ENCODE results near the gene RGS7BP. TPM values are rescaled to one million over a fixed set of nuclear protein-coding genes. Genes with fewer than 3 reads are reported as not detected.

Gene RGS7BP
- polyA plus RNA-seq, 3 donors = not detected

DNA sequence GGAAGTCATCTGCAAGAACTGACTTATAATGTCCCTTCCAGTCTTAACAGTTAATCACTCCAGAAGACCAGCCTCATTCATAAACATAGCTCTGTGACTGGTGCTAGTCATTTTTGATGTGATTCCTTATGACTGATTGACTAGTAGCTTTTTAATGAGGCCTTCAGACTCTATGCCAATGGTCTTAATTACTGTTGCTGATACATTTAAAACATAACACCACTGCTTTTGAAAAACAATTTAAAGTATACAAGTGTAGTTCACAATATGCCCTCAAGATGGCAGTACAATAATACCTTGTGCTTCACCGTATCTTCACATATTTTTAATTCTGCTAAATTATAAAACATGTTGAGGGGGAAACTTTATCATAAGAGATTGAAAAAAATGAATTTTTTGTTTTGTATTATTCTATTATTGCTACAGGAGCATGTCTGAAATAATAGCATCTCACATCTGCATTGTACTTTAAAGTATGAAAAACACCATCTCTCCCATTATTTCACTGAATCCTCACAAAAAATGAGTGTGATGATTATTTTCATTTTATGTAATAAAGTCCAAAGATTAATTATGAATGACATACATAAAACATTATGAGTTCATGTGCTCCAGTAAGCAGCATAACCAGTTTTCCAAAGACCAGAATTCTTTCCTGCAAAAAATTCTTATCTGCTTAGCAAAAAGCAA lies 129.3 kb downstream of the RGS7BP start:
- peak in 2 of 3 donors; percentile 8 to 25 for DNase-seq
- no peaks in the 10 kb centered on the region for H3K9me3 ChIP-seq (replicated peaks in 1 of 2; ENCODE audit: control insufficient read depth in 1 of 2, insufficient read depth in 1 of 2, low read length in 2 of 2)
- no peaks in the 10 kb centered on the region for H3K27me3 ChIP-seq (ENCODE audit: control insufficient read depth in 2 of 2, insufficient read depth in 2 of 2, low read length in 2 of 2)
- H3K36me3 ChIP-seq (replicated peaks in 1 of 2; ENCODE audit: control insufficient read depth in 1 of 2, insufficient read depth in 2 of 2, low read length in 2 of 2) = no peaks in the 10 kb centered on the region
- H3K27me3 Mint-ChIP-seq (ENCODE audit: low read depth in 3 of 3) = peaks cover 1 to 9% (median 4%) of the 10 kb centered on the region in 3 donors
- TF ChIP-seq CTCF (IDR thresholded peaks at IDR 0.05) = peak; percentile 89
- H3K4me1 Mint-ChIP-seq = peaks cover 6% of the 10 kb centered on the region
- no CpG with 5 or more reads among the region's 1 CpG for WGBS (ENCODE audit: insufficient coverage)
- intact Hi-C loops (cut with micrococcal nuclease) = loop anchor here (5.0 kb wide), 2 partner anchors 147 to 152 kb away; no protein-coding TSS in a partner anchor
- H3K4me3 ChIP-seq (replicated peaks in 1 of 3; ENCODE audit: low read depth in 2 of 3, low read length in 3 of 3) = no peak overlapping the region
- H3K4me1 ChIP-seq (ENCODE audit: control insufficient read depth in 1 of 2, insufficient read depth in 2 of 2, low read length in 2 of 2) = peaks cover 4 to 7% of the 10 kb centered on the region in 2 donors
- no peaks in the 10 kb centered on the region for H3K9me3 Mint-ChIP-seq
- H3K4me3 Mint-ChIP-seq = no peak overlapping the region
- no peak overlapping the region for H2AFZ ChIP-seq (ENCODE audit: insufficient read depth, low read depth, low read length, poor library complexity, severe bottlenecking)
- H3K79me2 ChIP-seq (ENCODE audit: insufficient read depth, low read length) = no peaks in the 10 kb centered on the region
- H4K20me1 ChIP-seq (ENCODE audit: insufficient read depth, low read length) = no peaks in the 10 kb centered on the region
- no peak overlapping the region for H3K27ac ChIP-seq (ENCODE audit: low read depth in 1 of 2, low read length in 2 of 2)
- no peak overlapping the region for H3K9ac ChIP-seq (ENCODE audit: insufficient read depth, low read length, poor library complexity, severe bottlenecking)
- no peaks in the 10 kb centered on the region for H3K36me3 Mint-ChIP-seq
- H3K27ac Mint-ChIP-seq = no peak overlapping the region
- H3K4me2 ChIP-seq (replicated peaks; ENCODE audit: extremely low read depth, low read length, poor library complexity, severe bottlenecking) = no peak overlapping the region

- peaks cover 6% of the 10 kb centered on the region for H3K4me1 Mint-ChIP-seq
- no peaks in the 10 kb centered on the region for H3K9me3 Mint-ChIP-seq
- Histone ChIP-seq H3K9ac (ENCODE audit: insufficient read depth, low read length, poor library complexity, severe bottlenecking) (peak overlapping the region; percentile 48), H3K27me3 (ENCODE audit: control insufficient read depth in 2 of 2, insufficient read depth in 2 of 2, low read length in 2 of 2) (no peaks in the 10 kb centered on the region), H3K4me3 (replicated peaks in 1 of 3; ENCODE audit: low read depth in 2 of 3, low read length in 3 of 3) (no peak overlapping the region), H3K4me1 (ENCODE audit: control insufficient read depth in 1 of 2, insufficient read depth in 2 of 2, low read length in 2 of 2) (peaks cover 4 to 7% of the 10 kb centered on the region in 2 donors), H3K27ac (ENCODE audit: low read depth in 1 of 2, low read length in 2 of 2) (no peak overlapping the region), H3K36me3 (replicated peaks in 1 of 2; ENCODE audit: control insufficient read depth in 1 of 2, insufficient read depth in 2 of 2, low read length in 2 of 2) (no peaks in the 10 kb centered on the region), H3K4me2 (replicated peaks; ENCODE audit: extremely low read depth, low read length, poor library complexity, severe bottlenecking) (no peak overlapping the region), H3K9me3 (replicated peaks in 1 of 2; ENCODE audit: control insufficient read depth in 1 of 2, insufficient read depth in 1 of 2, low read length in 2 of 2) (no peaks in the 10 kb centered on the region), H2AFZ (ENCODE audit: insufficient read depth, low read depth, low read length, poor library complexity, severe bottlenecking) (peak overlapping the region; percentile 36), H3K79me2 (ENCODE audit: insufficient read depth, low read length) (no peaks in the 10 kb centered on the region), H4K20me1 (ENCODE audit: insufficient read depth, low read length) (no peaks in the 10 kb centered on the region)
- DNase-seq = peak; percentile 3 to 22 (median 6)
- no peak for TF ChIP-seq CTCF (IDR thresholded peaks at IDR 0.05)
- intact Hi-C loops (cut with micrococcal nuclease) = loop anchor here (5.0 kb wide), 2 partner anchors 145 to 150 kb away; no protein-coding TSS in a partner anchor
- 0% methylated on average over 5 of the region's 9 CpGs for WGBS (ENCODE audit: insufficient coverage)
- peak overlapping the region in 2 of 7 donors; percentile 60 to 77 for H3K27ac Mint-ChIP-seq
- H3K4me3 Mint-ChIP-seq = no peak overlapping the region
- no peaks in the 10 kb centered on the region for H3K36me3 Mint-ChIP-seq
- peaks cover 1 to 9% (median 6%) of the 10 kb centered on the region in 3 donors for H3K27me3 Mint-ChIP-seq (ENCODE audit: low read depth in 3 of 3)
Measured at GRCh38 chr5:64637144-64637543, 131.3 kb downstream of the RGS7BP start.

Measured in CD14-positive monocyte (primary cell).